GM10248 (cell line): ENCODE results near the gene AP3D1.

ENCODE experiments used
- CTCF ChIA-PET: fragments of 300-600 bp; sonication (Branson Sonifier 250); formaldehyde crosslinking; extraction: SDS; loops from one replicate; lab custom pipeline; 2021; ENCODE audit warnings: antibody characterized with exemption; lab: Yijun Ruan, JAX
- POLR2A ChIA-PET: fragments of 350-650 bp; sonication (Branson Sonifier 250); formaldehyde crosslinking; extraction: SDS; loops from one replicate; lab custom pipeline; 2020; ENCODE audit warnings: antibody characterized with exemption; lab: Yijun Ruan, JAX
- DNase-seq: peaks from one replicate; pipeline ENCODE4 v3.0.0; 2012; ENCODE audit errors: extremely low spot score
- CTCF ChIP-seq: IDR thresholded peaks from 2 replicates; pipeline ENCODE4 v1.5.1; 2012; ENCODE audit warnings: mild to moderate bottlenecking, low read depth; ENCODE audit errors: extremely low read depth, missing control alignments, control extremely low read depth

The AP3D1 gene

GRCh38 chr19:2190848-2191455 lies 39.6 kb upstream of the AP3D1 start:
- TF ChIP-seq CTCF = no peak
- no peak for DNase-seq
- CTCF ChIA-PET = no interaction called here
- POLR2A ChIA-PET = no interaction called here

GRCh38 chr19:2189880-2190279 lies 38.5 kb upstream of the AP3D1 start:
- ChIA-PET POLR2A (no interaction called here), CTCF (no interaction called here)
- DNase-seq = no peak
- TF ChIP-seq CTCF = no peak

- ChIA-PET CTCF (no interaction called here), POLR2A (no interaction called here)
- no peak for DNase-seq
- no peak for TF ChIP-seq CTCF
Observed at GRCh38 chr19:2188708-2189385, 37.5 kb upstream of the AP3D1 start.

GRCh38 chr19:2187159-2187558 lies 35.8 kb upstream of the AP3D1 start:
- ChIA-PET CTCF (interaction anchor here (1.0 to 1.8 kb wide), 6 partner anchors 10 to 35 kb away, joined by 3 to 7 read pairs (median 4); partner anchors contain the start of gene AP3D1), POLR2A (interaction anchor here (1.2 kb wide), 1 partner anchor 289 kb away, joined by 5 read pairs; the partner anchor contains the start of gene GADD45B)
- TF ChIP-seq CTCF = no peak
- DNase-seq = no peak

- no peak for TF ChIP-seq CTCF
- CTCF ChIA-PET = interaction anchor here (0.9 to 1.8 kb wide), 6 partner anchors 9 to 167 kb away, joined by 3 to 7 read pairs (median 4); no protein-coding TSS in a partner anchor
- POLR2A ChIA-PET = interaction anchor here (0.7 kb wide), 1 partner anchor 17 kb away, joined by 3 read pairs; no protein-coding TSS in a partner anchor
- DNase-seq = no peak
Observed at GRCh38 chr19:2186071-2186846, 34.9 kb upstream of the AP3D1 start.

- DNase-seq = no peak
- ChIA-PET POLR2A (interaction anchor here (0.6 to 0.7 kb wide), 2 partner anchors 17 to 42 kb away, joined by 3 to 4 read pairs; no protein-coding TSS in a partner anchor), CTCF (interaction anchor here (0.9 to 1.8 kb wide), 4 partner anchors 12 to 166 kb away, joined by 3 to 5 read pairs (median 4); no protein-coding TSS in a partner anchor)
- no peak for TF ChIP-seq CTCF
Observed at GRCh38 chr19:2185734-2186070, 34.3 kb upstream of the AP3D1 start.
